GM12865 (cell line): ENCODE results near the gene ADAMTS14.

ENCODE experiments used
- DNase-seq: peaks from one replicate; pipeline ENCODE4 v3.0.0; 2010; ENCODE audit warnings: low read depth
- H3K4me3 ChIP-seq: 2 replicates; pipeline ENCODE4 v1.5.1; 2011; ENCODE audit warnings: mild to moderate bottlenecking, low read depth, low read length, control low read depth
- CTCF ChIP-seq: IDR thresholded peaks from 2 replicates; pipeline ENCODE4 v1.5.1; 2011; ENCODE audit warnings: low read length, control low read depth, low read depth, inconsistent platforms; ENCODE audit not compliant: insufficient read depth; ENCODE audit errors: missing control alignments

The ADAMTS14 gene

GRCh38 chr10:70668454-70668970, 3.8 kb upstream of the ADAMTS14 start:
- DNase-seq: no peak
- TF ChIP-seq CTCF: no peak
- H3K4me3 ChIP-seq: no peak overlapping the region

GRCh38 chr10:70669015-70669414, 3.3 kb upstream of the ADAMTS14 start:
- H3K4me3 ChIP-seq: no peak overlapping the region
- no peak for TF ChIP-seq CTCF
- DNase-seq: no peak

- no peak for DNase-seq
- H3K4me3 ChIP-seq: no peak overlapping the region
- TF ChIP-seq CTCF: no peak
Observed at GRCh38 chr10:70669732-70670317, 2.5 kb upstream of the ADAMTS14 start.

GRCh38 chr10:70671619-70672164, 614 bp upstream of the ADAMTS14 start:
- DNase-seq: no peak
- no peak for TF ChIP-seq CTCF
- H3K4me3 ChIP-seq: no peak overlapping the region

GRCh38 chr10:70673043-70673928, 980 bp downstream of the ADAMTS14 start:
- TF ChIP-seq CTCF: no peak
- DNase-seq: no peak
- H3K4me3 ChIP-seq: no peak overlapping the region

- no peak for TF ChIP-seq CTCF
- H3K4me3 ChIP-seq: no peak overlapping the region
- no peak for DNase-seq
Observed at GRCh38 chr10:70673929-70674559, 1.7 kb downstream of the ADAMTS14 start.
